GM19324 (cell line): ENCODE results near the gene MARK4.

Experiments
- ATAC-seq: cut with Tn5 transposase; IDR thresholded peaks from one replicate; pipeline ENCODE4 v1.9.1; 2021; ENCODE audit warnings: mild to moderate bottlenecking, moderate library complexity; ENCODE audit not compliant: unreplicated experiment, low FRiP score

MARK4 gene

DNA sequence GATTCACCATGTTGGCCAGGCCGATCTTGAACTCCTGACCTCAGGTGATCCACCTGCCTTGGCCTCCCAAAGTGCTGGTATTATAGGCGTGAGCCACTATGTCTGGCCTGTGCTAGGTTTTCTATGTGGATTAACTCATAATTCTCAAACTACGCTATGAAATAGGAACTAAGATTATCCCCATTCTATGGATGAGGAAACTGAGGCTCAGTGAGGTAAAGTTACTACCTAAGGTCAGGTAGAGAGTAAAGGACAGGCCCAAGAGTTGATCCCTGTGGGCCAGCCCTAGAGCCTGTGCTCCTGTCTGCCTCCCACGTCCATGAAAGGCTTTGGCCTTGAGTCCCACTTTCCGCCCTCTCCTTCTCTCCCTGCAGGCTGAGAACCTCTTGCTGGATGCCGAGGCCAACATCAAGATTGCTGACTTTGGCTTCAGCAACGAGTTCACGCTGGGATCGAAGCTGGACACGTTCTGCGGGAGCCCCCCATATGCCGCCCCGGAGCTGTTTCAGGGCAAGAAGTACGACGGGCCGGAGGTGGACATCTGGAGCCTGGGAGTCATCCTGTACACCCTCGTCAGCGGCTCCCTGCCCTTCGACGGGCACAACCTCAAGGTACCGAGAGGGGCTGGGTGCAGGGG lies 20.1 kb downstream of the MARK4 start:
- no peak for ATAC-seq

DNA sequence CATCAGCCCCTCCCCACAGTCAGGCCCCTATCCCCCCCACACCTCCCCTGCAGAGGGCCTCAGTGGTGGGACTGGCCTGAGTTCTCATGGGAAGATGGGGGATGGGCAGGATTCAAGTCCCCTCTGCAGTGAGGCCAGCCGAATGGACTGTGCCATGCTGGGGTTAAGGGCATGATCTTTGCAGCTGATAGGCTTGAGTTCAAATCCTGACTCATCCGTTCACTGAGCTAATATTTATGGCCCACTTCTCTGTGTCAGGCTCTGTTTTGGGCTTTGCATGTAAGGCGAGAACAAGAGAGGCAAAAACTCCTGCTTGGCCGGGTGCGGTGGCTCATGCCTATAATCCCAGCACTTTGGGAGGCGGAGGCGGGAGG lies 20.7 kb downstream of the MARK4 start:
- ATAC-seq, result no peak

DNA sequence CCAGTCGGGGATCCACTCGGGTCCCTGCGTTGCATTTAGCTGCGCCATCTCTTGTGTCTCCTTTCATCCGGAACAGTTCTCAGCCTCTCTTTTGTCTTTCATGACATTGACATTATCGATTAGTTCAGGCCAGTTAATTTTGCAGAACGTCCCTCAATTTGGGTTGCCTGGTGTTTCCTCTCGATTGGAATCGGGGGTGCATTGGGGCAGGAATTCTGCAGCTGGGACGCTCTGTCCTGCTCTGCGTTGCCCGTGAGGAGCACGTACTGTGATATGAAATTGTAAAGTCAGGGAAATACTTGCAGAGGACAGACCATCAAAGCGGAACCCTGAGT lies 22.4 kb downstream of the MARK4 start:
- no peak for ATAC-seq

DNA sequence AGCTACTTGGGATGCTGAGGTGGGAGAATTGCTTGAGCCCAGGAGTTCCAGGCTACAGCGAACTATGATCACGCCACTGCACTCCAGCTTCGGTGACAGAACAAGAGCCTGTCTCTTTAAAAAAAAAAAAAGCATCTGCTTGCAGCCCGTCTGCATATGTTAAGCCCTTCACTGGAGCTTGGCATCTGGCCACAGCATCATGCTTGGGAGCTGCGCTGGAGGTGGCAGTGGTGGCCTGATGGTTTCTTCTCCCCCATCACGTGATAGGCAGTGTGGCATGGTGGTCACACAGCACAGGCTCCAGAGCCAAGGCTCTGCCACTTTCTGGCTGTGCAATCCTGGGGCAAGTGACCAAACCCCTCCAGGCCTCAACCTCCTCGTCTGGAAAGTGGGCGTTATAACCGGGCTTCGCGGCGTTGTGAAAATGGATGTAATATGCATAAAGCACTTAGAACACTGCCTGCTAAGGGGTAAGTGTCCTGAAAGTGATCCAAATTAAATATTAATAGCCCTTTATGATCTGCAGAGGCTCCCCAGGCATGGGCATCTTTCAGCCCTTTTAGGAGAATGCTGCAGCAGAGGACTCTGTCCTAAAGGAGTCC lies 24.4 kb downstream of the MARK4 start:
- no peak for ATAC-seq

DNA sequence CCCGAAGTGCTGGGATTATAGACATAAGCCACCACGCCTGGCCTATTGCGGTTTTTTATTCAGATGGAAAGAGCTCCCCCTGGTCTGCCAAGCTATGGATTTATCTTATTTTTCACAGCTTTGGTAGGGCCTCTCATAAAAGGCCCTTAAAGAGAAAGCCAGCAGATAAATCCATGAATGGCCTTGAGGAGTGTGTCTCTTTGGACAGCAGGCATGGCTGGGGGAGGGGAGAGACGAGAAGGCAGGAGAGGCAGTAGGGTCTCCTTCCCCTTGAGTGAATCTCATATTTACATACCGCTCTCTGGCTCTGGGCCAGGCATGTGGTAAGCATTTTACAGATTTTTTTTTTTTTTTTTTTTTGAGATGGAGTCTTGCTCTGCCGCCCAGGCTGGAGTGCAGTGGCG lies 25.2 kb downstream of the MARK4 start:
- ATAC-seq, result no peak

DNA sequence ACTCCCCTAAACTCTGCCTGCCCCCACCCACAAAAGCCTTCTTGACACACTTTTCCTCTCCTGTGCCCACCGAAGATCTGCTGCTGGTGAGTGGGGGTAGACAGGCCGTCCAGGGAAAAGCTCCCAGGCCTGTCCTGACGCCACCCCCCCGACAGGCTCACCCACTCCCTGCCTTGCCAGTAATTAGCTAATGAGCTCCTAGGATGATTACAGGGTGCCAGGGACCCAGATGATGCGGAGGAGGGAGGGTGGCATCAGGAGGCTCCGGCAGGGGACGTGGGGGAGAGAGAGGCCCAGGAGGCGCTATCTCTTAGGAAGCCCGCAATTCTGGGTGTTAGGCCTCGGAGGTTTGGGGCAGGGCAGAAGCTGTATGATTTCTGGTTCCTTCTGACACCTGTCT lies 27.0 kb downstream of the MARK4 start:
- no peak for ATAC-seq

DNA sequence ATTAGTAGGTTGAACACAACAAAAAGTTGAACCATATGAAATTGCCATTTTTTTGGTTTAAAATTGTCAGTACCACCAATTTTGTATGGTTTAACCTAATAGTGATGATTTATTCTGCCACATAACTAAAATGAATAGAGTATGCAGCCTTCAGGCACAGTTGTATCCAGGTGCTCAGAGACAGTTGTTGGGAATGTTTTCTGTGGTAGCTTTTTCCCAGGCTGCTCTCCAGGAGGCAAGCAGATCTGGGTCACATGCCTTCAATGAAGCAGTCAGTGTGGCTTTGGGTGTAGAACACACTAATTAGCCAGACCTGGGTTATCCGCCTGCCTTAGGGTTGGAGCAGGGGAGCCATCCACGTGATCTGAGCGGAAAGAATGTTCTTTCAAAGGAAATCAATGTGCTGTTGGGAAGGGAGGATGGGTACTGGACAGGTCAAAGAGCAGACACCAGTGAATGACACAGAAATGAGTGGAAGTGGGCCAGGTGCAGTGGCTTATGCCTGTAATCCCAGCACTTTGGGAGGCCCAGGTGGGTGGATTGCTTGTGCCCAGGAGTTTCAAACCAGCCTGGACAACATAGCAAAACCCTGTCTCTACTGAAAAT lies 28.6 kb downstream of the MARK4 start:
- ATAC-seq, result no peak

DNA sequence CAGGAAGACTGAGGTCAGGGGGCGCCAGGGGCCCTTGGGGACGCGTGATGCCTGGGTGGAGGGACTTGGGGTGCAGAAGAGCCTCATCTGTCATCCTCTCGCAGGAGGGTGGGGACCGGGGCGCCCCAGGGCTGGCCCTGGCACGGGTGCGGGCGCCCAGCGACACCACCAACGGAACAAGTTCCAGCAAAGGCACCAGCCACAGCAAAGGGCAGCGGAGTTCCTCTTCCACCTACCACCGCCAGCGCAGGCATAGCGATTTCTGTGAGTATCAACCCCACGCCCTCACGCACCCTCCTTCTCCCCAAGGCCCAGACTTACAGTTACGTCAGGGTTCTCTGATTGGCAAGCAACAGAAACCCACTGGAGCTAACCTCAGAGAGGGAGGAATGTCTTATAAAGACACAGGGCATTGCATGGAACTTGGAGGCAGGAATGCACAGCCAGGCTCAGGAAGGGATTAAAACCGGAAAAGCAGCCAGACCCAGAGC lies 29.4 kb downstream of the MARK4 start:
- no peak for ATAC-seq

DNA sequence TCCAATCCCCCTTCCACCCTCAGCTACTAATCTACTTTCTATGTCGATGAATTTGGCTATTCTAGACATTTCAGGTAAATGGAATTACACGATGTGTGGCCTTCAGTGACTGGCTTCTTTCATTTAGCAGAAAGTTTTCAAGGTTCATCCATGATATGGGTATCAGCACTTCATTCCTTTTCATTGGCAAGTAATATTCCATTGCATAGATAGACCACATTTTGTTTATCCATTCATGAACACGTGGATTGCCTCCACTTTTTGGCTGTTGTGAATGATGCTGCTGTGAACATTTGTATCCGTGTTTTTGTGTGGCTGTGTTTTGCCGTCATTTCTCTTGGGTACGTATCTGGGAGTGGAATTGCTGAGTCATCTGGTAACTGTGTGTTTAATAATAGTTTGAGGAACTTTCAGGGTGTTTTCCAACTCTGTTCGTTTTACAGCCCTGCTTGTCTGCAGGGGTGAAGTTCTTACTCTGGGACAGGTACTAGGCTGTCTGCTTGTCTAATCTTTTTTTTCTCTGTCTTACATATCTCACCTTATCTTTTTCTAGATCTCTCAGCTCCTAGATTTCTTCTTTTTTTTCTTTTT lies 32.5 kb downstream of the MARK4 start:
- no peak for ATAC-seq

DNA sequence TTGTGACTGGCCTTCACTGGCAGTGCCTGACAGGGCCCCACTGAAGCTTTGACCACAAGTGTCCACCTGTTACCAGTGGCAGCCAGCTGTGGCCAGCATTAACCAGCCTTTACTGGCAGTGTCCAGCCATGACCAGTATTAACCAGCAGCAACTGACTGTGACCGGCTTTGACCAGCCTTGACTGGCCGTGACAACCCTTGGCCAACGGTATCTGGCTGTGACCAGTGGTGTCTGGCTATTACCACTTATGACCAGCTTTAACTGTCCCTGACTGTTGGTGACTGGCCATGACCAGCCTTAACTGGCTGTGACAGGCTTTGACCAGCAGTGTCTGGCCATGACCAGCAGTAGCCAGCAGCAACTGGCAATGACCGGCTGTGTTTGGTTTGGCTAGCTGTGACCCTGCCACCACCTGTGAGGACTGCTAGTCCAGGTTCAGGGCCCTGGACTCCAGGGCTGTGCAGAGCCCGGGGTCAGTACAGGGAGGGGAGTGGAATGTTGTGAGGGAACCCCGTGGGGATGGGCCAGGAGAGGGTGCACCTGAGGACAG lies 39.4 kb downstream of the MARK4 start:
- no peak for ATAC-seq

DNA sequence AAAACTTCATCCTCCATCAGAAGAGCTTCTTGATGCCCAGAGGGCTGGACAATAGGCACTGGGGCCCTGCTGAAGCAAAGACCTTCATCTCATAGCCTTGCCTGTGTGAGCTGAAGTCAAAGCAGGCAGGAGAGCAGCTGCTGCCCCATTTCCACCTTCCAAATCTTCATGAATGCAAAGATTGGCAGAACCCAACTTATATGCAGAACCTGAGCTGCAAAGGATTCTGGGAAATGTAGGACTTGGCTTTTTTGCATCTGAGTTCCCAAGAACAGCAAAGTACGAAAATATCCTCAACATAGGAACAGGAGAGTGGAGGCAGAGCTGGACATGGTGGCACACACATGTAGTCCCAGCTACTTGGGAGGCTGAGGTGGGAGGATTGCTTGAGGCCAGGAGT lies 40.8 kb downstream of the MARK4 start:
- no peak for ATAC-seq

DNA sequence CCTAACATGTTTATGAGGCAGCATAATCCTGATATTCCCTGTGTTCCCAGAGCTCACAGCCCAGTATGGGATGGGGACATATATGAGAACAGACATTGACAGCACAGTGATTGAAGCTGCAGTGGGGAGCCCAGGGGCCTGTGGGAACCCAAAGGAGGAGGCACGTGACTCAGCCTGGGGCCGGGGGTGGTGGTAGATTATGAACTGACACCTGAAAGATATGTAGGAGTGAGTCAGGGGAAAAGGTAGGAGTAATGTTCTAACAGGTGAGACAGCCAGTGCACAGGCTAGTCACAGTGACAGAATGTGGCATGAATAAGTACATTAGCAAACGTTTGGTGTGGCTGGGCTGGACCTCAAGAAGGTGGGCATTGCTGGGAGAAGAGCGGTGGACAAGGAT lies 42.6 kb downstream of the MARK4 start:
- no peak for ATAC-seq

DNA sequence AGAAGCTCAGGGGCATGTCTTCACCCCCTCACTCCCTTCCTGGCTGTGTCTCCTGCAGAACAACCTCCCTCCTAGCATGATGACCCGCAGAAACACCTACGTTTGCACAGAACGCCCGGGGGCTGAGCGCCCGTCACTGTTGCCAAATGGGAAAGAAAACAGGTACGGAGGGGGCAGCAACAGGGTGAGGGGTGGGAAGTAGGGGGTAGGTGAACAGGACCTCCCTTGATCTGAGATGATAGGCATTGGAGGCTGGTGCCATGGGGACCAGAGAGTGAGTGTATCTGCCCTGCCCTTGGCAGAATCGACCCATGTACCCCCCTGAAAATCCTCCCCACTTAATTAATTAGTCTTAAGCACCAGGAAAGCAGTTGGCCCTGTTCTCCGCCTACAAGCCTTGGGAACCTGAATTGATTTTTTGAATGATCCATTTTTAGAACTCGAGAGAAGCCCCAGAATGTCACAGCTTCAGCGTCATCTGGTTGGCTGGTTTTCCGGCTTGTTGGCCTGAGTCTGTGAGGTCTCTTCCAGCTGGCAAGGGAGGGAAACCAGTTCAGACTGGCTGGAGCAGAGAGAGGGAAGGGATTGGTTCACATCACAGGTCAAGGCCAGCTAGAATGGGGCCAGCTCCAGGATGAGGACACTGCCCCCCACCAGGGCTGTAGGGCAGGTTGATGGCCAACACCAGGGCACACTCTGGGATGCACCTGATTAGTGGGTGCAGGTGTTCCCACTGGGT lies 43.4 kb downstream of the MARK4 start:
- no peak for ATAC-seq

DNA sequence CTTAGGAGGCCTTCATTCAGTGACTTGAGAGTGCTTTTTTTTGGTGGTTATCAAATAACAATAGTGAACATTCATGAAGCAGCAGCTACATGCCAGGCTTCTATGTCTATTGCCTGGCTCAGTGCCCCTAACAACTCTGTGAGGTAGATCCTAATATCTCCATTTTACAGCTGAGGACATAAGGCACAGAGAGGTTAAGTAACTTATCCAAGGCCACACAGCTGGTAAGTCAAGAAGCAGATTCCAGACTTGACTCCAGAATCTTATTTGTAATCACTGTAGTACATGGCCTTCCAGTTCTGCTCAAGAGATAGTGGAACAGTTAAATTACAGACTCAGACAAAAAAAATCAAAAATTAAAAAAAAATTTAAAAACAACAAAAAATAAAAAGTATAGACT lies 44.8 kb downstream of the MARK4 start:
- ATAC-seq, result no peak

DNA sequence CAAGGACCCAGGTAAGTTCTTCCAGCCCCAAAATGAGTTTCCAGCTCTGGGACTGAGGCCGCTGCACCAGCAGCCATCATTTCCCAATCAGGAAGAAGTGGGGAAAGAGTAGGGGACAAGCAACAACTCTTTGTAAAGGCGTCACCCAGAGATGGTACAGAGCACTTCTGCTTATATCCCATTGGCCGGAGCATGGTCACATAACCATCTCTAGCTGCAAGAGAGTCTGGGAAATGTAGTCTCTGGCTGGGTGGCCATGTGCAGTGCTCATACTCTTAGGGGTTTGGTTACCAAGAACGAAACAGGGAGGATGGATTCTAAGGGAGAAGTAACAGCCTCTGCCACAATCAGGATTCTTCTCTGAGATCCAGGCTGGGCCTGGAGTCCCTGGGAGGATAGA lies 45.3 kb downstream of the MARK4 start:
- ATAC-seq, result no peak

DNA sequence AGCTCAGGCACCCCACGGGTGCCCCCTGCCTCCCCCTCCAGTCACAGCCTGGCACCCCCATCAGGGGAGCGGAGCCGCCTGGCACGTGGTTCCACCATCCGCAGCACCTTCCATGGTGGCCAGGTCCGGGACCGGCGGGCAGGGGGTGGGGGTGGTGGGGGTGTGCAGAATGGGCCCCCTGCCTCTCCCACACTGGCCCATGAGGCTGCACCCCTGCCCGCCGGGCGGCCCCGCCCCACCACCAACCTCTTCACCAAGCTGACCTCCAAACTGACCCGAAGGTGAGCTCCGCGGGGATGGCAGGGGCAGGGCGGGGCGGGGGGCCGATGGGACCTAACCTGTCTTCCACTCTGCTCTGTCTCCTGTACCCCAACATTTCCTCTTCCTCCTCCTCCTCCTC lies 46.6 kb downstream of the MARK4 start:
- ATAC-seq, result no peak

DNA sequence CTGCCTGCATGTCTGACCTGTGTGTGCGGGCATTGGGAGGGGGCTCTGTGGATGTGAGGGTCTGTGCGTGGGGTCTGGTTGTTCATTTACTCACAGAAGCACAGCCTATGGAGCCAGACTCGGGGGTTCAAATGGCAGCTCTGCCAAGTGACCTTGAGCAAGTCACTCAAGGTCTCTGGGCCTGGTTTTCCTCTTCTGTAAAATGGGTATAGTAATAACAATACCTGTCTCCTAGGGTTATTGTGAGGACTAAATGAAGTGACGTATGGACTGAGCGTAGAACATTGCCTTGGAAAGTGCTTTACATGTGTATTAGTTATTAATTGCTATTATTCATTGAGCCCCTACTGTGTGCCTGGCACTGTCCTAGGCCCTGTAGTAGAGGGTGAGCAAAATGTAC lies 47.2 kb downstream of the MARK4 start:
- ATAC-seq, result no peak

DNA sequence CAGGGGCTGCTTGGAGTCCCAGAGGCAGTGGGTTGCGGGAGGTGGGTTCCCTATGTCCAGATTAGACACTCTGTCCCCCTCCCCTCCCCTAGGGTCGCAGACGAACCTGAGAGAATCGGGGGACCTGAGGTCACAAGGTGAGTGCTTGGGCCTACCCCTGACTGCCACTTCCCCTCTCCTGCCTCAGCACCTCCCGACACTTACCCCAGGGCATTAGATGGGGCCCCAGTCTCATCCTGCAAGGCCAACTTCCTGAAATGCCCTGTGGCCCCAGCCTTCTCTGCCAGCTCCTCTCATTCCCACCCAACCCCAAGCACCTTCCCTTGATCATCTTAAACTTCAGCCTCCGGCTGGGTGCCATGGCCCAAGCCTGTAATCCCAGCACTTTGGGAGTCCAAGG lies 48.6 kb downstream of the MARK4 start:
- no peak for ATAC-seq

DNA sequence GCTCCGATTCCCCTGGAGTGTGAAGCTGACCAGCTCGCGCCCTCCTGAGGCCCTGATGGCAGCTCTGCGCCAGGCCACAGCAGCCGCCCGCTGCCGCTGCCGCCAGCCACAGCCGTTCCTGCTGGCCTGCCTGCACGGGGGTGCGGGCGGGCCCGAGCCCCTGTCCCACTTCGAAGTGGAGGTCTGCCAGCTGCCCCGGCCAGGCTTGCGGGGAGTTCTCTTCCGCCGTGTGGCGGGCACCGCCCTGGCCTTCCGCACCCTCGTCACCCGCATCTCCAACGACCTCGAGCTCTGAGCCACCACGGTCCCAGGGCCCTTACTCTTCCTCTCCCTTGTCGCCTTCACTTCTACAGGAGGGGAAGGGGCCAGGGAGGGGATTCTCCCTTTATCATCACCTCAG lies 51.3 kb downstream of the MARK4 start:
- ATAC-seq, result no peak

DNA sequence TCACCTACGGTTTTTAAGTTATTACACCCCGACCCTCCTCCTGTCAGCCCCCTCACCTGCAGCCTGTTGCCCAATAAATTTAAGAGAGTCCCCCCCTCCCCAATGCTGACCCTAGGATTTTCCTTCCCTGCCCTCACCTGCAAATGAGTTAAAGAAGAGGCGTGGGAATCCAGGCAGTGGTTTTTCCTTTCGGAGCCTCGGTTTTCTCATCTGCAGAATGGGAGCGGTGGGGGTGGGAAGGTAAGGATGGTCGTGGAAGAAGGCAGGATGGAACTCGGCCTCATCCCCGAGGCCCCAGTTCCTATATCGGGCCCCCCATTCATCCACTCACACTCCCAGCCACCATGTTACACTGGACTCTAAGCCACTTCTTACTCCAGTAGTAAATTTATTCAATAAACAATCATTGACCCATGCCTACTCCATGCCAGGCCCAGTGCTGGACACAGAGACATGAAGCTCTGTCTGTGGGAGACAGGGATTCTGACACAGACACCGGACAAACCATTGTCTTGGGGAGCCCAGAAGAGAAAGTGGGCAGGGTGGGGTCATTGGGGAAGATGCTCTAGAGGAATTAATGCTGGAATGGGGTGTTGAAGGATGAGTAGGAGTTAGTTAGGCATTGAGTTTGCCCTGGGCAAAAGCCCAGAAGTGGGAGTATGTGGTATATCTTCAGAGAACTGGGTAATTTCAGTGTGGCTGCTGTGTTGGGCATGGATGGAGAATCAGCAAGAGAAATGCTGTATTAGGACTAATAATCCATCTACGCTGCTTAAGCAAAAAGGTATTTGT lies 52.4 kb downstream of the MARK4 start:
- ATAC-seq, result no peak
